GM18520 (cell line): ENCODE measurements around the gene TTLL9.

Experiments used
- ATAC-seq: cut with Tn5 transposase; IDR thresholded peaks from one replicate; pipeline ENCODE4 v1.9.1; 2021; ENCODE audit not compliant: unreplicated experiment

Gene TTLL9

GRCh38 chr20:31939661-31940060, 69.2 kb downstream of the TTLL9 start:
- ATAC-seq: no peak

GRCh38 chr20:31943052-31943471, 72.6 kb downstream of the TTLL9 start:
- no peak for ATAC-seq

GRCh38 chr20:31945319-31945718, 74.9 kb downstream of the TTLL9 start:
- ATAC-seq: no peak

GRCh38 chr20:31945785-31946184, 75.4 kb downstream of the TTLL9 start:
- no peak for ATAC-seq

- ATAC-seq: no peak
These were observed 77.6 kb downstream of the TTLL9 start for GRCh38 chr20:31948008-31948407.

- no peak for ATAC-seq
These were observed 79.6 kb downstream of the TTLL9 start for GRCh38 chr20:31949877-31950646.

- no peak for ATAC-seq
These were observed 80.7 kb downstream of the TTLL9 start for GRCh38 chr20:31951203-31951529.

GRCh38 chr20:31951530-31952453, 81.4 kb downstream of the TTLL9 start, which contains the start of gene PDRG1:
PDRG1 (minus strand) TSS chr20:31952046; CDS start chr20:31951961, 85 bp downstream.
- peak; percentile 93 for ATAC-seq

- no peak for ATAC-seq
These were observed 83.2 kb downstream of the TTLL9 start for GRCh38 chr20:31953556-31954148.

- ATAC-seq: no peak
These were observed 84.1 kb downstream of the TTLL9 start for GRCh38 chr20:31954500-31954899.

- ATAC-seq: no peak
These were observed 86.4 kb downstream of the TTLL9 start for GRCh38 chr20:31956556-31957526.

GRCh38 chr20:31962761-31963160, 92.3 kb downstream of the TTLL9 start:
- ATAC-seq: no peak

- ATAC-seq: no peak
These were observed 93.5 kb downstream of the TTLL9 start for GRCh38 chr20:31963889-31964288.

GRCh38 chr20:31966991-31967655, 96.7 kb downstream of the TTLL9 start:
- no peak for ATAC-seq

GRCh38 chr20:31967830-31968249, 97.4 kb downstream of the TTLL9 start, which contains the start of gene XKR7:
XKR7 (plus strand) TSS chr20:31968151; CDS start chr20:31968176, 25 bp downstream.
- ATAC-seq: no peak

- ATAC-seq: no peak
These were observed 98.1 kb downstream of the TTLL9 start for GRCh38 chr20:31968291-31969126.

GRCh38 chr20:31969991-31970390, 99.6 kb downstream of the TTLL9 start:
- ATAC-seq: no peak

GRCh38 chr20:31972471-31973021, 102.1 kb downstream of the TTLL9 start:
- no peak for ATAC-seq

GRCh38 chr20:31974296-31974695, 103.9 kb downstream of the TTLL9 start:
- ATAC-seq: no peak
